H1 (cell line): Measurements from ENCODE around the gene DENND4B. TPM values are rescaled to one million over a fixed set of nuclear protein-coding genes. Genes with fewer than 3 reads are reported as not detected.

Experiments used
- CTCF ChIA-PET: fragments of 300-600 bp; sonication (Branson Sonifier 250); formaldehyde crosslinking; loops from one replicate; lab custom pipeline; 2021; ENCODE audit not compliant: partially characterized antibody; lab: Charles Lee
- POLR2A ChIA-PET: fragments of 300-600 bp; sonication (Branson Sonifier 250); formaldehyde crosslinking; loops from one replicate; lab custom pipeline; 2021; ENCODE audit warnings: inconsistent platforms; ENCODE audit not compliant: partially characterized antibody; lab: Charles Lee
- DNase-seq, 2 experiments: peaks; one replicate each; pipeline versions ENCODE4 v3.0.0 to v3.0.0-alpha.2; 2010 to 2022; ENCODE audit warnings: low spot score in 2 of 2, low read depth in 1 of 2, mixed read lengths in 1 of 2
- FAIRE-seq: peaks from 2 replicates; lab custom pipeline; 2011; peaks lifted over from hg19 to GRCh38; lab: Jason Lieb, UNC
- H2AFZ ChIP-seq: 2 replicates; pipeline ENCODE4 v1.8.1; 2012; ENCODE audit warnings: low read length, inconsistent platforms
- H2AK5ac ChIP-seq: 2 replicates; pipeline ENCODE4 v1.6.1; 2013; ENCODE audit warnings: low read depth, low read length
- H2BK120ac ChIP-seq: replicated peaks from 2 replicates; pipeline ENCODE3; 2013; ENCODE audit warnings: low read depth, low read length, inconsistent platforms
- H2BK12ac ChIP-seq: 2 replicates; pipeline ENCODE4 v1.6.1; 2013; ENCODE audit warnings: low read depth, low read length
- H2BK15ac ChIP-seq: 2 replicates; pipeline ENCODE4 v1.6.1; 2013; ENCODE audit warnings: low read length
- H2BK20ac ChIP-seq: 2 replicates; pipeline ENCODE4 v1.6.1; 2013; ENCODE audit warnings: low read length
- H2BK5ac ChIP-seq: 2 replicates; pipeline ENCODE4 v1.6.1; 2013; ENCODE audit warnings: low read depth, low read length
- H3K14ac ChIP-seq: 2 replicates; pipeline ENCODE4 v1.6.1; 2013; ENCODE audit warnings: inconsistent platforms; ENCODE audit not compliant: insufficient read length
- H3K18ac ChIP-seq: 2 replicates; pipeline ENCODE4 v1.6.1; 2013; ENCODE audit warnings: low read length; ENCODE audit errors: extremely low read depth
- H3K23ac ChIP-seq: 2 replicates; pipeline ENCODE4 v1.6.1; 2013; ENCODE audit warnings: inconsistent platforms; ENCODE audit not compliant: insufficient read length
- H3K23me2 ChIP-seq: 2 replicates; pipeline ENCODE4 v1.6.1; 2013; ENCODE audit warnings: low read depth, low read length
- H3K27ac ChIP-seq: 2 replicates; pipeline ENCODE4 v1.6.1; 2011; ENCODE audit warnings: low read depth, low read length, inconsistent platforms
- H3K27me3 ChIP-seq, 4 experiments: replicated peaks in 1 of 4; 1 replicate in 1 of 4; 2 replicates in 3 of 4; pipeline versions ENCODE4 v1.6.1 to v1.8.1; 2011 to 2013; ENCODE audit warnings: low read length in 3 of 4, mild to moderate bottlenecking in 3 of 4, inconsistent platforms in 2 of 4, mixed read lengths in 2 of 4, moderate library complexity in 1 of 4; ENCODE audit not compliant: control insufficient read depth in 3 of 4, insufficient read depth in 3 of 4; ENCODE audit errors: extremely low read depth in 1 of 4
- H3K36me3 ChIP-seq, 4 experiments: 2 replicates each; pipeline versions ENCODE4 v1.6.1 to v1.8.1; 2011 to 2013; ENCODE audit warnings: mild to moderate bottlenecking in 4 of 4, low read length in 3 of 4, moderate library complexity in 2 of 4, control low read depth in 1 of 4, inconsistent platforms in 1 of 4; ENCODE audit not compliant: insufficient read depth in 4 of 4, control insufficient read depth in 2 of 4
- H3K4ac ChIP-seq: replicated peaks from 2 replicates; pipeline ENCODE3; 2013; ENCODE audit warnings: low read length, low read depth, mixed read lengths, inconsistent platforms; ENCODE audit not compliant: insufficient read length
- H3K4me1 ChIP-seq, 4 experiments: replicated peaks in 1 of 4; 1 replicate in 1 of 4; 2 replicates in 3 of 4; pipeline versions ENCODE4 v1.6.1 to v1.8.1; 2011 to 2013; ENCODE audit warnings: low read length in 3 of 4, inconsistent platforms in 2 of 4, mixed read lengths in 1 of 4; ENCODE audit not compliant: insufficient read depth in 4 of 4, control insufficient read depth in 3 of 4
- H3K4me2 ChIP-seq, 2 experiments: 2 replicates each; pipeline versions ENCODE4 v1.6.1 to v1.8.1; 2011 to 2013; ENCODE audit warnings: low read depth in 2 of 2, low read length in 2 of 2, control low read depth in 1 of 2, inconsistent platforms in 1 of 2, mild to moderate bottlenecking in 1 of 2; ENCODE audit not compliant: insufficient read depth in 1 of 2
- H3K4me3 ChIP-seq, 4 experiments: fragments of 200-600, 300-600 bp in 1 of 4; sonication (generic), shearing (Covaris generic), sonication (Bioruptor Twin) in 1 of 4; 2 replicates each; pipeline versions ENCODE4 v1.5.1 to v1.8.1; 2011 to 2016; ENCODE audit warnings: low read length in 4 of 4, low read depth in 3 of 4, control low read depth in 2 of 4, inconsistent platforms in 2 of 4, mild to moderate bottlenecking in 2 of 4, mixed read lengths in 1 of 4, moderate library complexity in 1 of 4; ENCODE audit not compliant: insufficient read depth in 2 of 4; ENCODE audit errors: extremely low read depth in 1 of 4
- H3K56ac ChIP-seq: replicated peaks from 2 replicates; pipeline ENCODE3; 2013; ENCODE audit warnings: low read depth, mild to moderate bottlenecking, mixed read lengths, low read length, inconsistent platforms; ENCODE audit not compliant: insufficient read length
- H3K79me1 ChIP-seq: 2 replicates; pipeline ENCODE4 v1.6.1; 2013; ENCODE audit warnings: low read depth, low read length, control low read depth
- H3K79me2 ChIP-seq, 2 experiments: 2 replicates each; pipeline versions ENCODE4 v1.6.1 to v1.8.1; 2012 to 2013; ENCODE audit warnings: low read length in 2 of 2, mild to moderate bottlenecking in 2 of 2, inconsistent platforms in 1 of 2; ENCODE audit not compliant: insufficient read depth in 2 of 2, control insufficient read depth in 1 of 2
- H3K9ac ChIP-seq, 4 experiments: replicated peaks in 1 of 4; 1 replicate in 1 of 4; 2 replicates in 3 of 4; pipeline versions ENCODE4 v1.6.1 to v1.8.1; 2011 to 2013; ENCODE audit warnings: low read depth in 3 of 4, low read length in 3 of 4, control low read depth in 2 of 4, mild to moderate bottlenecking in 2 of 4, moderate library complexity in 2 of 4, inconsistent platforms in 1 of 4; ENCODE audit errors: extremely low read depth in 1 of 4
- H3K9me3 ChIP-seq, 2 experiments: 2 replicates each; pipeline versions ENCODE4 v1.6.1 to v1.8.1; 2012 to 2013; ENCODE audit warnings: mild to moderate bottlenecking in 2 of 2, moderate library complexity in 2 of 2, control low read depth in 1 of 2, inconsistent platforms in 1 of 2, low read depth in 1 of 2, low read length in 1 of 2, mixed read lengths in 1 of 2; ENCODE audit not compliant: insufficient read depth in 2 of 2
- H4K20me1 ChIP-seq, 2 experiments: replicated peaks in 1 of 2; 2 replicates each; pipeline versions ENCODE3 to v1.8.1; 2011 to 2013; ENCODE audit warnings: inconsistent platforms in 2 of 2, low read length in 2 of 2, mild to moderate bottlenecking in 1 of 2; ENCODE audit not compliant: insufficient read depth in 2 of 2, control insufficient read depth in 1 of 2
- H4K5ac ChIP-seq: 2 replicates; pipeline ENCODE4 v1.6.1; 2013; ENCODE audit warnings: low read length, low read depth, mixed read lengths, inconsistent platforms; ENCODE audit not compliant: insufficient read length
- H4K8ac ChIP-seq: 2 replicates; pipeline ENCODE4 v1.8.0; 2013; ENCODE audit warnings: mild to moderate bottlenecking, moderate library complexity, low read length, inconsistent platforms; ENCODE audit not compliant: insufficient read depth; ENCODE audit errors: extremely low read depth
- H4K91ac ChIP-seq: replicated peaks from 2 replicates; pipeline ENCODE3; 2013; ENCODE audit warnings: low read length, mixed read lengths, inconsistent platforms; ENCODE audit not compliant: insufficient read length
- BCL11A ChIP-seq, 2 experiments: IDR thresholded peaks; one replicate each; pipeline ENCODE4 v1.6.1; 2011; ENCODE audit warnings: low read depth in 2 of 2, low read length in 2 of 2, mild to moderate bottlenecking in 2 of 2
- BRCA1 ChIP-seq: IDR thresholded peaks from 2 replicates; pipeline ENCODE4 v1.6.1; 2012; ENCODE audit warnings: low read depth, low read length, improper control_type of control experiment
- EZH2 ChIP-seq: fragments of 200-600 bp; sonication (generic); IDR thresholded peaks from 2 replicates; pipeline ENCODE4 v1.7.1; 2012; ENCODE audit warnings: low read depth, mild to moderate bottlenecking, moderate library complexity, low read length, inconsistent platforms; ENCODE audit not compliant: severe bottlenecking
- HDAC2 ChIP-seq, 2 experiments: fragments of 300-600 bp in 1 of 2; sonication (generic) in 1 of 2; IDR thresholded peaks; 2 replicates each; pipeline ENCODE4 v1.6.1; 2011 to 2012; ENCODE audit warnings: low read depth in 2 of 2, low read length in 2 of 2, mild to moderate bottlenecking in 2 of 2, moderate library complexity in 2 of 2, borderline replicate concordance in 1 of 2, inconsistent platforms in 1 of 2
- JUND ChIP-seq: IDR thresholded peaks from 2 replicates; pipeline ENCODE4 v1.6.1; 2011; ENCODE audit warnings: mild to moderate bottlenecking, improper control_type of control experiment, low read length
- RAD21 ChIP-seq, 2 experiments: IDR thresholded peaks in 1 of 2; conservative IDR thresholded peaks in 1 of 2; 2 replicates each; pipeline ENCODE4 v1.6.1; 2011; ENCODE audit warnings: low read depth in 2 of 2, low read length in 2 of 2, improper control_type of control experiment in 1 of 2, inconsistent platforms in 1 of 2, mild to moderate bottlenecking in 1 of 2, moderate library complexity in 1 of 2
- SP4 ChIP-seq: IDR thresholded peaks from 2 replicates; pipeline ENCODE4 v1.6.1; 2012; ENCODE audit warnings: low read length, inconsistent platforms
- TCF12 ChIP-seq: IDR thresholded peaks from 2 replicates; pipeline ENCODE4 v1.6.1; 2011; ENCODE audit warnings: low read depth, mild to moderate bottlenecking, low read length
- ZNF274 ChIP-seq: IDR thresholded peaks from 2 replicates; pipeline ENCODE4 v1.7.0; 2012; ENCODE audit warnings: low read length, borderline replicate concordance; ENCODE audit errors: extremely low read depth
- WGBS, 2 experiments: shearing (Covaris generic) in 1 of 2; methylation state at CpG; one replicate each; pipeline versions ENCODE4 v1.1.6 to v1.1.7; 2013 to 2015; ENCODE audit warnings: low lambda C conversion rate in 2 of 2, mixed read lengths in 2 of 2, inconsistent platforms in 1 of 2, low coverage in 1 of 2, missing lambda C conversion rate in 1 of 2; ENCODE audit not compliant: insufficient replicate concordance in 2 of 2, insufficient coverage in 1 of 2, insufficient read length in 1 of 2; ENCODE audit errors: extremely low coverage in 1 of 2, missing lambda C conversion rate in 1 of 2; 5-methylcytosine and 5-hydroxymethylcytosine counted together
- polyA plus RNA-seq, 7 experiments: library from polyadenylated mRNA; depleted of rRNA in 3 of 7; stranded (reverse) in 5 of 7; unstranded in 2 of 7; fragments of >200 nt in 5 of 7; fragments of 200-250 nt in 2 of 7; gene quantifications; 1 replicate in 5 of 7; 2 replicates in 1 of 7; 4 replicates in 1 of 7; pipeline versions ENCODE4 v1.2.1 to v1.2.3, GENCODE V29; 2011 to 2013; ENCODE audit warnings: missing spikeins in 2 of 7, mixed read lengths in 2 of 7
- total RNA-seq: library from RNA; stranded (reverse); fragmentation: NEBNext Ultra II Directional; extraction: Animal tissue kit (Norgen Biotek cat#: 25700); gene quantifications from 2 replicates; pipeline ENCODE4 v1.2.1, GENCODE V29; 2021
- TF ChIP-seq, protein P1 (sequence below), 3 experiments: IDR thresholded peaks; 1 replicate in 2 of 3; 2 replicates in 1 of 3; pipeline versions ENCODE4 v1.5.1 to v1.6.1; 2011; ENCODE audit warnings: low read length in 3 of 3, mild to moderate bottlenecking in 3 of 3, inconsistent platforms in 2 of 3, low read depth in 1 of 3, moderate library complexity in 1 of 3; ENCODE audit not compliant: insufficient read depth in 1 of 3; ENCODE audit errors: control extremely low read depth in 1 of 3

Gene DENND4B
- total and polyA plus RNA-seq, 2 of the 8 experiments (the other 6 are each of a cell fraction or from before 2014, with no cell fraction given), result 45.6 to 61.1 TPM

DNA sequence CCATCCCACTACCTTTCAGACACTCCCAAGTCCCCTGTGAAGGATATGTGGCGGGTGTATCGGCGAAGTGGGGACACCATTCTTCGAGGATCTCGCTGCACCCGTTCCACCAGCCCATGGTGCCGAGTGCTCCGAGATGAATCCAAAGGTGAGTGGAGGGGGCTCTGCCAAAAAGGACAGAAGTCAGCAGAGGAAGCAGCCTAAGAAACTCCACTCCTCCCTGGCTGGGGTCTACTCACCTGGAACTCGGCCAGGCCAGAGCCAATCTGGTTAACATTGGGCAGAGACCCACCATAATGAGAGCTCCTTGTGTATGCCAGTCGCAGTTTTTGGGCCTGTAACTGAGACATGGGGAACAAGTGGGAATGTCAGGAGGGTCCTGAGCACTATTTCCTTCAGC is 8.3 kb upstream of the DENND4B start:
- Histone ChIP-seq H3K27ac (no peak overlapping the region), H3K18ac (no peak overlapping the region), H2BK120ac (no peak overlapping the region), H3K79me1 (peaks cover 24% of the 10 kb centered on the region), H3K14ac (no peak overlapping the region), H3K4me1 (peaks cover 0 to 8% (median 2%) of the 10 kb centered on the region in 4 experiments; a peak in 4 of 7 replicates), H2BK5ac (no peak overlapping the region), H2BK12ac (no peak overlapping the region), H3K56ac (no peak overlapping the region), H3K27me3 (no peaks in the 10 kb centered on the region), H3K9ac (no peak overlapping the region), H4K8ac (no peak overlapping the region; the same call in 1 of the 2 replicates), H3K23ac (no peak overlapping the region), H2AK5ac (no peak overlapping the region), H4K20me1 (peaks cover 9 to 18% of the 10 kb centered on the region in 2 experiments), H3K4ac (no peak overlapping the region), H3K9me3 (no peaks in the 10 kb centered on the region), H2BK20ac (no peak overlapping the region), H4K5ac (no peak overlapping the region), H3K23me2 (peaks cover 10% of the 10 kb centered on the region), H4K91ac (no peak overlapping the region), H2BK15ac (no peak overlapping the region), H3K4me2 (no peak overlapping the region), H3K36me3 (peaks cover 8 to 26% (median 21%) of the 10 kb centered on the region in 4 experiments), H2AFZ (no peak overlapping the region), H3K4me3 (no peak overlapping the region), H3K79me2 (peaks cover 21 to 46% of the 10 kb centered on the region in 2 experiments)
- WGBS, 2 experiments, result 96% methylated on average over 10 of the region's 10 CpGs; no CpG with 5 or more reads in 1 of the 2 experiments
- FAIRE-seq (no peak), DNase-seq (no peak)
- CTCF ChIA-PET, result interaction anchor here (5.2 to 6.4 kb wide), 2 partner anchors 10 to 31 kb away, joined by 31 read pairs; partner anchors contain the start of genes DENND4B and RAB13
- POLR2A ChIA-PET, result interaction anchor here (1.0 to 8.8 kb wide), 8 partner anchors 9 to 38 kb away, joined by 3 to 156 read pairs (median 6); partner anchors contain the start of genes CREB3L4, DENND4B, JTB and RPS27
- no peak for TF ChIP-seq SP4
- TF ChIP-seq HDAC2 (IDR thresholded peaks at IDR 0.05; ENCODE audit: borderline replicate concordance in 1 of 2, low read depth in 2 of 2, low read length in 2 of 2), result no peak
- TF ChIP-seq, protein P1, sequence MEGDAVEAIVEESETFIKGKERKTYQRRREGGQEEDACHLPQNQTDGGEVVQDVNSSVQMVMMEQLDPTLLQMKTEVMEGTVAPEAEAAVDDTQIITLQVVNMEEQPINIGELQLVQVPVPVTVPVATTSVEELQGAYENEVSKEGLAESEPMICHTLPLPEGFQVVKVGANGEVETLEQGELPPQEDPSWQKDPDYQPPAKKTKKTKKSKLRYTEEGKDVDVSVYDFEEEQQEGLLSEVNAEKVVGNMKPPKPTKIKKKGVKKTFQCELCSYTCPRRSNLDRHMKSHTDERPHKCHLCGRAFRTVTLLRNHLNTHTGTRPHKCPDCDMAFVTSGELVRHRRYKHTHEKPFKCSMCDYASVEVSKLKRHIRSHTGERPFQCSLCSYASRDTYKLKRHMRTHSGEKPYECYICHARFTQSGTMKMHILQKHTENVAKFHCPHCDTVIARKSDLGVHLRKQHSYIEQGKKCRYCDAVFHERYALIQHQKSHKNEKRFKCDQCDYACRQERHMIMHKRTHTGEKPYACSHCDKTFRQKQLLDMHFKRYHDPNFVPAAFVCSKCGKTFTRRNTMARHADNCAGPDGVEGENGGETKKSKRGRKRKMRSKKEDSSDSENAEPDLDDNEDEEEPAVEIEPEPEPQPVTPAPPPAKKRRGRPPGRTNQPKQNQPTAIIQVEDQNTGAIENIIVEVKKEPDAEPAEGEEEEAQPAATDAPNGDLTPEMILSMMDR (IDR thresholded peaks at IDR 0.05; ENCODE audit: control extremely low read depth in 1 of 3, insufficient read depth in 1 of 3, low read depth in 1 of 3, low read length in 3 of 3), result no peak
- TF ChIP-seq JUND, result no peak
- no peak for TF ChIP-seq ZNF274
- TF ChIP-seq BCL11A (IDR thresholded peaks at IDR 0.05; ENCODE audit: low read depth in 2 of 2, low read length in 2 of 2), result no peak
- no peak for TF ChIP-seq EZH2
- no peak for TF ChIP-seq TCF12
- TF ChIP-seq RAD21 (IDR thresholded peaks at IDR 0.05 in 1 of 2, conservative IDR thresholded peaks at IDR 0.05 in 1 of 2; ENCODE audit: low read depth in 2 of 2, low read length in 2 of 2), result no peak
- TF ChIP-seq BRCA1, result no peak
